HL-60 (cell line): Measurements from ENCODE around the gene KIAA1549.
A peak's percentile ranks its signal among the peaks of the same experiment; 100 is the strongest.

Experiments
- CTCF ChIP-seq: IDR thresholded peaks from one replicate; pipeline ENCODE4 v1.5.1; 2011; ENCODE audit warnings: low read length, control low read depth, inconsistent platforms; ENCODE audit not compliant: insufficient read depth
- GABPA ChIP-seq: IDR thresholded peaks from 2 replicates; pipeline ENCODE4 v1.6.1; 2012; ENCODE audit warnings: low read depth
- POLR2AphosphoS5 ChIP-seq: IDR thresholded peaks from 2 replicates; pipeline ENCODE4 v1.6.1; 2012; ENCODE audit warnings: low read depth
- REST ChIP-seq: IDR thresholded peaks from 2 replicates; pipeline ENCODE4 v1.6.1; 2012; ENCODE audit warnings: low read depth; ENCODE audit not compliant: insufficient replicate concordance
- SPI1 ChIP-seq: IDR thresholded peaks from 2 replicates; pipeline ENCODE4 v1.6.1; 2012; ENCODE audit warnings: low read depth, mild to moderate bottlenecking, borderline replicate concordance

- TF ChIP-seq CTCF (no peak), POLR2AphosphoS5 (no peak), REST (no peak), GABPA (no peak), SPI1 (peak; percentile 76; the same call in 1 of the 2 replicates)
Measured at GRCh38 chr7:138963675-138964074, 17.5 kb downstream of the KIAA1549 start.
